ENCODE results near the gene IPO13.

The IPO13 gene

DNA sequence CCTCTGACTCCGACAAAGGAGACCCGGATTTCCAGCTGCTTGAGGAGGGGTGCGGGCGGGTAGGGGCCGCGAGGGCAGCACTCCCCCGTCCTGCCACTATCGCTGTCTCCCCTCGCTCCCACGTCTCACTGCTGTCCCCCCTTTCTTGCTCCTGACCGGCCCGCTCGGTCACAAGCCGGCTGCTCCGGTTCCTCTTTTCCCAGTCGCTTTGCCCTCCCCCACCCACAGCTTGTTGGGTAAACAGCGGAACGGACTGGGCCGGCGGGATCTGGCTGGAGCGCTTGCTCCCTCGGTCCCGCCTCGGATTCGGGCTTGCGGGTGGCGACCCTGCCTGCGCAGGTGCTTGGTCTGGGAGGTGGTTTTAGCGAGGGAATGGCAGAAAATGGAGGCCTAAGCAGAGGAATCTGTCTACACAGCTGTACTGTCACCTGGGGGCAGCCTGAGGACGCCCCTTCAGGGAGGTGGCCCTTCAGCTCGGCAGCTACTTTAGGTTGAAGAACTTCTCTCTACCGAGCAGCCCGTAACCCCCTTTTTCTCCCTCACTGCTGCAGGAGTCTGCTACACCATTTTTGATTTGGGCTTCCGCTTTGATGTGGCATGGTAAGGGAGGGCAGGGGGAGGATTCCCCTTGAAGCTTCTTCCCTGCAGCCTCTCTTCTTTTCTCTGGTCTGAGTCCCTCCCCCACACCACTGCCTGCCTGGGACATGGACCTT is 28.7 kb downstream of the IPO13 start:
- TF ChIP-seq, protein P1, sequence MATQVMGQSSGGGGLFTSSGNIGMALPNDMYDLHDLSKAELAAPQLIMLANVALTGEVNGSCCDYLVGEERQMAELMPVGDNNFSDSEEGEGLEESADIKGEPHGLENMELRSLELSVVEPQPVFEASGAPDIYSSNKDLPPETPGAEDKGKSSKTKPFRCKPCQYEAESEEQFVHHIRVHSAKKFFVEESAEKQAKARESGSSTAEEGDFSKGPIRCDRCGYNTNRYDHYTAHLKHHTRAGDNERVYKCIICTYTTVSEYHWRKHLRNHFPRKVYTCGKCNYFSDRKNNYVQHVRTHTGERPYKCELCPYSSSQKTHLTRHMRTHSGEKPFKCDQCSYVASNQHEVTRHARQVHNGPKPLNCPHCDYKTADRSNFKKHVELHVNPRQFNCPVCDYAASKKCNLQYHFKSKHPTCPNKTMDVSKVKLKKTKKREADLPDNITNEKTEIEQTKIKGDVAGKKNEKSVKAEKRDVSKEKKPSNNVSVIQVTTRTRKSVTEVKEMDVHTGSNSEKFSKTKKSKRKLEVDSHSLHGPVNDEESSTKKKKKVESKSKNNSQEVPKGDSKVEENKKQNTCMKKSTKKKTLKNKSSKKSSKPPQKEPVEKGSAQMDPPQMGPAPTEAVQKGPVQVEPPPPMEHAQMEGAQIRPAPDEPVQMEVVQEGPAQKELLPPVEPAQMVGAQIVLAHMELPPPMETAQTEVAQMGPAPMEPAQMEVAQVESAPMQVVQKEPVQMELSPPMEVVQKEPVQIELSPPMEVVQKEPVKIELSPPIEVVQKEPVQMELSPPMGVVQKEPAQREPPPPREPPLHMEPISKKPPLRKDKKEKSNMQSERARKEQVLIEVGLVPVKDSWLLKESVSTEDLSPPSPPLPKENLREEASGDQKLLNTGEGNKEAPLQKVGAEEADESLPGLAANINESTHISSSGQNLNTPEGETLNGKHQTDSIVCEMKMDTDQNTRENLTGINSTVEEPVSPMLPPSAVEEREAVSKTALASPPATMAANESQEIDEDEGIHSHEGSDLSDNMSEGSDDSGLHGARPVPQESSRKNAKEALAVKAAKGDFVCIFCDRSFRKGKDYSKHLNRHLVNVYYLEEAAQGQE (IDR thresholded peaks at IDR 0.05; ENCODE audit: insufficient read depth in 1 of 2, low read depth in 2 of 2, low read length in 2 of 2): no peak
- TF ChIP-seq TAF1 (IDR thresholded peaks at IDR 0.05; ENCODE audit: borderline replicate concordance, insufficient read depth, low read length) (no peak), POLR2AphosphoS5 (IDR thresholded peaks at IDR 0.05; ENCODE audit: low read depth, low read length) (no peak), SIN3A (IDR thresholded peaks at IDR 0.05; ENCODE audit: borderline replicate concordance, insufficient read depth, low read length) (no peak), FOXP2 (optimal IDR thresholded peaks at IDR 0.05; ENCODE audit: borderline replicate concordance, extremely low read depth, extremely low read length, insufficient read depth) (no peak)

DNA sequence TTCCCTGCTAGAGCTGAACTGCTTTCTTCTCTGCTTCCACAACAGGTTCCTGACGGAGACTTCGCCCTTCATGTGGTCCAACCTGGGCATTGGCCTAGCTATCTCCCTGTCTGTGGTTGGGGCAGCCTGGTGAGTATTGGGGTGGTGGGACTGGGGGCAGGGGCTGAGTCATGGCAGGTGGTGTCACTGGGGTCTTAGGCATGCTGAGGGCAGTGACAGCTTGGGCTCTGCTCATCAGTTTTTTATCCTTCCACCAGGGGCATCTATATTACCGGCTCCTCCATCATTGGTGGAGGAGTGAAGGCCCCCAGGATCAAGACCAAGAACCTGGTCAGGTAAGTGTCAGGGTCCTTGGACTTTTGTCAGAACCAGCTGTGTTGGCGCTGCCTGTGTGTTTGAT is 29.3 kb downstream of the IPO13 start:
- no peak for TF ChIP-seq FOXP2 (optimal IDR thresholded peaks at IDR 0.05; ENCODE audit: borderline replicate concordance, extremely low read depth, extremely low read length, insufficient read depth)
- TF ChIP-seq TAF1 (IDR thresholded peaks at IDR 0.05; ENCODE audit: borderline replicate concordance, insufficient read depth, low read length): no peak

DNA sequence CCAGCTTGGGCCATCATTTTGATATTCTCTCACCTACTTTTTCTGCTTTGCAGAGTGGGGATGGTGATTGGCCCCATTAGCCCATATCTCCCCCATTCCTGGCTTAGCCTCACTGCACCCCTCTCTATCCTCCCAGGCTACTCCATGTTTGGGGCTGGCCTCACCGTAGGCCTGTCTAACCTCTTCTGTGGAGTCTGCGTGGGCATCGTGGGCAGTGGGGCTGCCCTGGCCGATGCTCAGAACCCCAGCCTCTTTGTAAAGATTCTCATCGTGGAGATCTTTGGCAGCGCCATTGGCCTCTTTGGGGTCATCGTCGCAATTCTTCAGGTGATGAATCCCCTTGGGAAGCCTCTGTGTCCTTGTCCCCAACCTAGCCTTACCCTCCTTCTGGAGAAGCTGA is 30.1 kb downstream of the IPO13 start:
- no peak for TF ChIP-seq TAF1 (IDR thresholded peaks at IDR 0.05; ENCODE audit: borderline replicate concordance, insufficient read depth, low read length)
- TF ChIP-seq, protein P1 (IDR thresholded peaks at IDR 0.05; ENCODE audit: insufficient read depth in 1 of 2, low read depth in 2 of 2, low read length in 2 of 2): no peak
- TF ChIP-seq POLR2AphosphoS5 (IDR thresholded peaks at IDR 0.05; ENCODE audit: low read depth, low read length): no peak
- TF ChIP-seq SIN3A (IDR thresholded peaks at IDR 0.05; ENCODE audit: borderline replicate concordance, insufficient read depth, low read length): no peak
- no peak for TF ChIP-seq FOXP2 (optimal IDR thresholded peaks at IDR 0.05; ENCODE audit: borderline replicate concordance, extremely low read depth, extremely low read length, insufficient read depth)

DNA sequence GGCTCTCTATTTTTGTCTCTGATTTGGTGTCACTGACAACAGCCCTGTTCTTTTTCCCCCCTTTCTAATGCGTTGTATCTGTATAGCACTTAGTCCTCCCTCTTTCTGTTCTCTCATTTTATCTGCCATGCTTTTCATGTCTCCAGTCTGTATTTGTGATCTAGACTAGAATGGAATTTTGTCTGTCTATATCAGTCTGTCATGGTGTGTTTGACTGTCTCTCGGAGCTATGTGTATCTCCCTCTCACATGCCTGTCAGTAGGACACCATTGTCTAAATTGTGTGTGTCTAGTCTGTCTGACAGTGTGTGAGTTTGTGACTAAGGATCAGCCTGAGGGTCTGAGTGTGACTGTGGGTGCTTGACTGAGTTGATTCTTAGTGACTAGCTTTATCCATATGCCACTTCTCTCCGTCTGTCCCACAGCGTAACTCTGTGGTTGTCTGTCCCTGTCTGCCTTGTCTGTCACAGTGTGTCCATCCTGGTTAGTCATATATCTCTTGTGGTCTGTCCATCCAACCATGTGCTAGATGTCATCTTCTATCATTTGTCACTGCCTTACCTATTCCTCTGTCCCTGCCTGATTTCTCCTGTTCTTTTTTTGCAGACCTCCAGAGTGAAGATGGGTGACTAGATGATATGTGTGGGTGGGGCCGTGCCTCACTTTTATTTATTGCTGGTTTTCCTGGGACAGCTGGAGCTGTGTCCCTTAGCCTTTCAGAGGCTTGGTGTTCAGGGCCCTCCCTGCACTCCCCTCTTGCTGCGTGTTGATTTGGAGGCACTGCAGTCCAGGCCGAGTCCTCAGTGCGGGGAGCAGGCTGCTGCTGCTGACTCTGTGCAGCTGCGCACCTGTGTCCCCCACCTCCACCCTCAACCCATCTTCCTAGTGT is 30.9 kb downstream of the IPO13 start:
- TF ChIP-seq SIN3A (IDR thresholded peaks at IDR 0.05; ENCODE audit: borderline replicate concordance, insufficient read depth, low read length) (peak; percentile 31; the same call in 1 of the 2 replicates), POLR2AphosphoS5 (IDR thresholded peaks at IDR 0.05; ENCODE audit: low read depth, low read length) (no peak)

DNA sequence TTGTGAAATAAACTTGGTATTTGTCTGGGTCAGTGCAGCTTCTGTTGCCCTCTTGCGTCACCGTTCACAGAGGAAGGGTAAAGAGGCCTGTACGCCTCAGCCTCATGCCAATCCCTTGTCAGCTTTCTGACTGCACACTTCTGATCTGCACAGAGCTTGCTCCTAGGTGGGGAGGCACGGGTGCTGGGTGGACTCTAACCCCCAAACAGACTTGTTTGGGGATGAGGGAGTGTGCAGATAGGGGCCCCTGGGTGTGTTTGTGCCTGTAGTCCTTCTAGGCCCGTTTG is 31.5 kb downstream of the IPO13 start:
- TF ChIP-seq POLR2AphosphoS5 (IDR thresholded peaks at IDR 0.05; ENCODE audit: low read depth, low read length): no peak
- TF ChIP-seq, protein P1 (IDR thresholded peaks at IDR 0.05; ENCODE audit: insufficient read depth in 1 of 2, low read depth in 2 of 2, low read length in 2 of 2): no peak
- no peak for TF ChIP-seq SIN3A (IDR thresholded peaks at IDR 0.05; ENCODE audit: borderline replicate concordance, insufficient read depth, low read length)
- no peak for TF ChIP-seq FOXP2 (optimal IDR thresholded peaks at IDR 0.05; ENCODE audit: borderline replicate concordance, extremely low read depth, extremely low read length, insufficient read depth)
- no peak for TF ChIP-seq TAF1 (IDR thresholded peaks at IDR 0.05; ENCODE audit: borderline replicate concordance, insufficient read depth, low read length)
